Parathyroid adenoma (tissue), 2 donors: ENCODE measurements around the gene MMEL1.
"Not testable (repeated sequence)": the region's sequence is repeated elsewhere in the genome, so short reads cannot be mapped to it uniquely, and the experiment has no call there.

Experiments used
- H2AFZ ChIP-seq: fragments of 300-600 bp; sonication (generic); one replicate; pipeline ENCODE4 v1.7.0; 2017; ENCODE audit warnings: antibody characterized with exemption, mild to moderate bottlenecking
- H3K27ac ChIP-seq: fragments of 300-600 bp; sonication (generic); one replicate; pipeline ENCODE4 v1.7.0; 2017
- H3K27me3 ChIP-seq: fragments of 300-600 bp; sonication (generic); one replicate; pipeline ENCODE4 v1.7.0; 2017; ENCODE audit warnings: low read length; ENCODE audit not compliant: control insufficient read depth, insufficient read depth
- H3K36me3 ChIP-seq: fragments of 300-600 bp; sonication (generic); one replicate; pipeline ENCODE4 v1.7.0; 2017; ENCODE audit warnings: low read length; ENCODE audit not compliant: control insufficient read depth, insufficient read depth
- H3K4me1 ChIP-seq: fragments of 300-600 bp; sonication (generic); one replicate; pipeline ENCODE4 v1.7.0; 2017; ENCODE audit warnings: control low read depth
- H3K4me2 ChIP-seq: fragments of 300-600 bp; sonication (generic); one replicate; pipeline ENCODE4 v1.7.0; 2017; ENCODE audit warnings: low read length
- H3K4me3 ChIP-seq: fragments of 300-600 bp; sonication (generic); one replicate; pipeline ENCODE4 v1.7.0; 2017; ENCODE audit warnings: low read depth, low read length
- H3K79me2 ChIP-seq: fragments of 300-600 bp; sonication (generic); one replicate; pipeline ENCODE4 v1.7.0; 2017; ENCODE audit warnings: control low read depth
- H3K9ac ChIP-seq: fragments of 300-600 bp; sonication (generic); one replicate; pipeline ENCODE4 v1.7.0; 2017; ENCODE audit warnings: mild to moderate bottlenecking
- H3K9me3 ChIP-seq: fragments of 300-600 bp; sonication (generic); one replicate; pipeline ENCODE4 v1.7.0; 2017; ENCODE audit warnings: low read length; ENCODE audit not compliant: control insufficient read depth
- CTCF ChIP-seq: fragments of 300-600 bp; sonication (generic); IDR thresholded peaks from one replicate; pipeline ENCODE4 v1.7.0; 2017; ENCODE audit warnings: antibody characterized with exemption, mild to moderate bottlenecking
- donor health status: primary hyperparathyroidism.

The MMEL1 gene

DNA sequence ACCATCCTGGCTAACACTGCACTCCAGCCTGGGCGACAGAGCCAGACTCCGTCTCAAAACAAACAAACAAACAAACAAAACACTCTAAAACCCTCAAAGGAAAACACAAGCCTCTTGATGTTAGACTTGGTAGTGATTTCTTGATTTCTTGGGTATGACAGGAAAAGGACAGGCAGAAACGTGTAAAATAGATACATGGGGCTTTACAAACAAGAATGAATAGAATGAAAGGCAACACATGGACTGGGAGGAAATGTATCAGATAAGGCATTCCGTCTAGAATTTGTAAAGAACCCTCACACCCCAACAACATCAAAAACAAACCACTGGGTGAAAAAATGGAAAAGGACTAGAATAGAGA is 54.1 kb downstream of the MMEL1 start:
- H3K4me3 ChIP-seq, result no peak overlapping the region
- H2AFZ ChIP-seq, result peak overlapping the region; percentile 92
- no peaks in the 10 kb centered on the region for H3K9me3 ChIP-seq
- TF ChIP-seq CTCF, result no peak
- no peaks in the 10 kb centered on the region for H3K36me3 ChIP-seq
- peak overlapping the region; percentile 72 for H3K27ac ChIP-seq
- H3K79me2 ChIP-seq, result no peaks in the 10 kb centered on the region
- H3K4me1 ChIP-seq, result peaks cover 6% of the 10 kb centered on the region
- H3K4me2 ChIP-seq, result no peak overlapping the region
- H3K27me3 ChIP-seq, result no peaks in the 10 kb centered on the region
- no peak overlapping the region for H3K9ac ChIP-seq

DNA sequence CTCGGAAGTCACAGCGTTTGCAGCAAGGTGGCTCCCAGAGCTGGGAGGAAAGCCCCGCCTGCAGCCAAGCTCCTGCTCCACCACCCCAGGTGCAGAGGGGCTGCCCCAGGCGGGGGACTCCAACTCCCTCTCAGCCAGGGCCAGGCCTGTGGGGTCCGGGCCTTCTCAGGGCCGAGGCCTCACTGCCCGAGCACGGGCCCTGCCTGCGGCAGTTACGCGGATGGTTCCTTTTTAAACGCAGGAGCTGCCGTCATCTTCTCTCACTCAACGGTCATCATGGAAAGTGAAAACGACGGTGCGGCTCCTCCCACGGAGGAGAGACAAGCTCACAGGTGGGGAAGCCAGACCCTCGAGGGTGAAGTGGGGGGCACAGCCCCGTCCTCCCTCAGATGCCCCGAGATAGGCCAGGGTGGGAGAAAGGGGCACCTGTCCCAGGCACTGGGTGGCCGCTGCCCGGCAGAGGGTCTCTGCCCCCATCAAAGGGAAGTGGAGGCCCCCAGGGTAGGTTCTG is 55.2 kb downstream of the MMEL1 start:
- H3K36me3 ChIP-seq, H3K9ac ChIP-seq, H3K9me3 ChIP-seq, H3K4me1 ChIP-seq, H3K79me2 ChIP-seq, H3K27me3 ChIP-seq, H3K4me3 ChIP-seq, H3K4me2 ChIP-seq: not testable (repeated sequence)
- H2AFZ ChIP-seq, result peak overlapping the region; percentile 92
- peak overlapping the region; percentile 7 for H3K27ac ChIP-seq

- Histone ChIP-seq H3K4me1 (peaks cover 6% of the 10 kb centered on the region), H3K4me2 (no peak overlapping the region), H3K9me3 (no peaks in the 10 kb centered on the region), H3K27me3 (no peaks in the 10 kb centered on the region), H3K4me3 (no peak overlapping the region), H3K9ac (no peak overlapping the region), H2AFZ (no peak overlapping the region), H3K27ac (no peak overlapping the region), H3K36me3 (no peaks in the 10 kb centered on the region), H3K79me2 (no peaks in the 10 kb centered on the region)
- no peak for TF ChIP-seq CTCF
Measured at GRCh38 chr1:2575801-2576663, 56.8 kb downstream of the MMEL1 start.

DNA sequence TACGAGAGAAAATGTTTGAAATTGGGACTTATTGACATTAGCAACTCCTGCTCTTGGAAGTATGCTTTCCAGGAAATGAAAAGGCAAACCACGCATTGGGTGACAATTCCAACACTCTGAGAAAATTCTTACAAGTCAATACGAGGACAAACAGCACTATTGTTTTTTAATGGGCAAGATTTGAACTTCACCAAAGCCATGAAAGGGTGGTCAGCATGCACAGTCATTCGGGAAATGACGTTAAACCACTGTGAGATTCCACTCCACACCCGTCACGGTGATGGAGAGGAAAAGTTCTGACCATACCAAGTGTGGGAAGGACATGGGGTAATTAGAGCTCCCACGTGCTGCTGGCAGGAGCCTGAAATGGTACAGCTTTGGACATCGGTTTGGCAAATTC is 58.5 kb downstream of the MMEL1 start:
- TF ChIP-seq CTCF, result no peak
- no peak overlapping the region for H3K4me3 ChIP-seq
- no peaks in the 10 kb centered on the region for H3K27me3 ChIP-seq
- H3K9me3 ChIP-seq, result no peaks in the 10 kb centered on the region
- H3K36me3 ChIP-seq, result no peaks in the 10 kb centered on the region
- peaks cover 6% of the 10 kb centered on the region for H3K4me1 ChIP-seq
- H3K4me2 ChIP-seq, result no peak overlapping the region
- no peak overlapping the region for H3K9ac ChIP-seq
- H2AFZ ChIP-seq, result no peak overlapping the region
- H3K27ac ChIP-seq, result no peak overlapping the region
- H3K79me2 ChIP-seq, result no peaks in the 10 kb centered on the region

DNA sequence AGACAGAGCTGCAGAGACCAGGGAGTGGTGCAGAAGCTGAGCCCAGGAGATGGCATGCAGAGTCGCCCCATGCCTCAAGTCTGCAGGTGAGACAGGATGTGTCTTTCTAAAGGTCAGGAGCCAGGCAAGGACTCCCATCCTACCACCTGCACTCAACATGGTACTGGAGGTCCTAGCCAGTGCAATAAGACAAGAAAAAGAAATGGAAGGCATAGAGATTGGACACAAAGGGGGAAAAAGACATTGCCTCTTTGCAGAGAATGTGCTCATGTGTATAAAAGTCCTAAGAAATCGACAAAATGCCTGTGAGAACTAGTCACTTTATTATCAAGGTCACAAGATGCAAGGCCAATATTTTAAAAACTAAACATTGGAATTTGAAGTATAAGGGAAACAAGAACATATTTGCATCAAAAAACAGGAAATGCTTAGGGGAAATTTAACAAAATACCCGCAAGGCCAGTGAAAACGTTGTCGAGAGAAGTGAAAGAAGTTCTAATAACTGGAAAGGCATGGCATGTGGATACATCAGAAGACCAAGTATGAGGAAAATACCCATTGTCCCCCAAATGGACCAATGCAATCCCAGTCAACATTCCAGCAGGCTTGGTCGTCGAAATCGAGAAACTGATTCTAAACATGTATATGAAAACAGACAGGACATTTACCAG is 59.4 kb downstream of the MMEL1 start:
- no peak overlapping the region for H3K9ac ChIP-seq
- H3K4me2 ChIP-seq, result no peak overlapping the region
- H3K27ac ChIP-seq, result no peak overlapping the region
- no peaks in the 10 kb centered on the region for H3K9me3 ChIP-seq
- no peaks in the 10 kb centered on the region for H3K36me3 ChIP-seq
- H3K4me1 ChIP-seq, result peaks cover 1% of the 10 kb centered on the region
- TF ChIP-seq CTCF, result no peak
- no peak overlapping the region for H3K4me3 ChIP-seq
- no peak overlapping the region for H2AFZ ChIP-seq
- H3K79me2 ChIP-seq, result no peaks in the 10 kb centered on the region
- H3K27me3 ChIP-seq, result no peaks in the 10 kb centered on the region
